ENCODE results near the gene CEP170. TPM values are rescaled to one million over a fixed set of nuclear protein-coding genes. Genes with fewer than 3 reads are reported as not detected.

The CEP170 gene
- total RNA-seq, 1 donor from 2014 or later, result 51.3 TPM

- no peaks in the 10 kb centered on the region for H3K27me3 ChIP-seq (ENCODE audit: low read depth)
- H3K27ac ChIP-seq (replicated peaks), result peak overlapping the region; percentile 40
- H3K4me1 ChIP-seq, result peaks cover 18% of the 10 kb centered on the region
- no peaks in the 10 kb centered on the region for H3K9me3 ChIP-seq (replicated peaks)
- H3K4me3 ChIP-seq, result no peak overlapping the region
- no peak for DNase-seq
- TF ChIP-seq, protein P1, sequence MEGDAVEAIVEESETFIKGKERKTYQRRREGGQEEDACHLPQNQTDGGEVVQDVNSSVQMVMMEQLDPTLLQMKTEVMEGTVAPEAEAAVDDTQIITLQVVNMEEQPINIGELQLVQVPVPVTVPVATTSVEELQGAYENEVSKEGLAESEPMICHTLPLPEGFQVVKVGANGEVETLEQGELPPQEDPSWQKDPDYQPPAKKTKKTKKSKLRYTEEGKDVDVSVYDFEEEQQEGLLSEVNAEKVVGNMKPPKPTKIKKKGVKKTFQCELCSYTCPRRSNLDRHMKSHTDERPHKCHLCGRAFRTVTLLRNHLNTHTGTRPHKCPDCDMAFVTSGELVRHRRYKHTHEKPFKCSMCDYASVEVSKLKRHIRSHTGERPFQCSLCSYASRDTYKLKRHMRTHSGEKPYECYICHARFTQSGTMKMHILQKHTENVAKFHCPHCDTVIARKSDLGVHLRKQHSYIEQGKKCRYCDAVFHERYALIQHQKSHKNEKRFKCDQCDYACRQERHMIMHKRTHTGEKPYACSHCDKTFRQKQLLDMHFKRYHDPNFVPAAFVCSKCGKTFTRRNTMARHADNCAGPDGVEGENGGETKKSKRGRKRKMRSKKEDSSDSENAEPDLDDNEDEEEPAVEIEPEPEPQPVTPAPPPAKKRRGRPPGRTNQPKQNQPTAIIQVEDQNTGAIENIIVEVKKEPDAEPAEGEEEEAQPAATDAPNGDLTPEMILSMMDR (IDR thresholded peaks at IDR 0.05; ENCODE audit: borderline replicate concordance), result no peak
- H3K36me3 ChIP-seq, result peaks cover 63% of the 10 kb centered on the region
- intact Hi-C loops (cut with micrococcal nuclease), result no loop called here
These were observed 31.5 kb upstream of the CEP170 start for GRCh38 chr1:243286409-243287122.

DNA sequence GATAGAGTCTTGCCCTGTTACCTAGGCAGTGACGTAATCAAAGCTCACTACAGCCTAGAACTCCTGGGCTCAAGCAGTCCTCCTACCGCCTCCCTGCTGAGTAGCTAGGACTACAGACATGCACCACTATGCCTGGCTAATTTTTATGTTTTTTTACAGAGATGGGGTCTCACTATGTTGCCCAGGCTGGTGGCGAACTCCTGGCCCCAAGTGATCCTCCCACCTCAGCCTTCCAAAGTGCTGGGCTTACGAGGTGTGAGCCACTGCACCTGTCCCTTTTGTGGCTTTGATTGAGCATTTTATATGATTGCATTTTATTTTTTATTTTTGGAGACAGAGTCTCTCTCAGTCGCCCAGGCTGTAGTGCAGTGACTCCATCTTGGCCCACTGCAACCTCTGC is 26.6 kb upstream of the CEP170 start:
- intact Hi-C loops (cut with micrococcal nuclease), result no loop called here
- Histone ChIP-seq H3K4me1 (peaks cover 5% of the 10 kb centered on the region), H3K9me3 (replicated peaks) (peaks cover 18% of the 10 kb centered on the region), H3K27me3 (ENCODE audit: low read depth) (no peaks in the 10 kb centered on the region), H3K4me3 (no peak overlapping the region), H3K36me3 (peaks cover 69% of the 10 kb centered on the region), H3K27ac (replicated peaks) (no peak overlapping the region)
- no peak for DNase-seq
- TF ChIP-seq, protein P1 (IDR thresholded peaks at IDR 0.05; ENCODE audit: borderline replicate concordance), result no peak

DNA sequence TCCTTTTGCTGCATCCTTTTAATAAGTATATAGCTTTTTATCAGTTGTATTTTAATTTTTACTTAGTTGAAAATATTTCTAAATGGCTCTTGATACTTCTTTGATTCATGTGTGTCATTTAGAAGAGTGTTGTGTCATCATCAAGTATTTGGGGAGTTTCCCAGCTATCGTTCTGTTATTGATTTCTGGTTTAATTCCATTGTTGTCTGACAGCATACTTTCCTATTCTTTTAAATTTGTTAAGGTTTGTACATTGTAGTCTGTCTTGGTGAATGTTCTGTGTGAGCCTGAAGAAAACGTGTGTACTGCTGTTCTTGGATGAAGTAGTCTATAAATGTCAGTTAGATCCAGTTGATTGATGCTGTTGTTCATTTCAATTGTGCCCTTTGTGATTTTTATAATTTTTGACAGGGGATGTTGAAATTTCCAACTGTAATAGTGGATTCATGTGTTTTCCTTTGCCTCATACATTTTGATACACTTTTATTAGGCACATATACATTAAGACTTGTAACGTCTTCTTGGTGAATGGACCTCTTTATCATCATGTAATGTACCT is 25.6 kb upstream of the CEP170 start:
- intact Hi-C loops (cut with micrococcal nuclease), result no loop called here
- Histone ChIP-seq H3K27me3 (ENCODE audit: low read depth) (no peaks in the 10 kb centered on the region), H3K4me3 (no peak overlapping the region), H3K36me3 (peaks cover 69% of the 10 kb centered on the region), H3K4me1 (no peaks in the 10 kb centered on the region), H3K27ac (replicated peaks) (no peak overlapping the region), H3K9me3 (replicated peaks) (peaks cover 19% of the 10 kb centered on the region)
- TF ChIP-seq, protein P1 (IDR thresholded peaks at IDR 0.05; ENCODE audit: borderline replicate concordance), result no peak
- DNase-seq, result no peak

DNA sequence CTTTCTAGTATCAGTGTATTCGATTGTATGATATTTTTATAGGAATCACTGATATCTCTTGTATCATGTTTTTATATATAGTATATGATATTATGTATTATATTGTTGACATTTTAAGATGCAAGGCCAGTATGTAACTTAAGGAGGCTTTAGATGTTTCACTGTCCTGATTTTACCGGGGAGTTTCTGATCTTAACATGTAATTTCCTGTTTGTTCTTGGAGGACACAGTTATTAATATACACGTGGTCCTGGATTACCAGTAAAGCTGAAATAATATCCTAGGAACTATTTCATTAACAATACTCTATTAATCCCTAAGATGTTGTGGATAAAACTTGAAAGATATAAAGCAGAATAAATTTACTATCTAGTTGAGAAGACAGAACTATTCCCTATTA is 20.2 kb upstream of the CEP170 start:
- Histone ChIP-seq H3K27me3 (ENCODE audit: low read depth) (no peaks in the 10 kb centered on the region), H3K36me3 (peaks cover 72% of the 10 kb centered on the region), H3K4me1 (peaks cover 4% of the 10 kb centered on the region), H3K27ac (replicated peaks) (no peak overlapping the region), H3K4me3 (no peak overlapping the region), H3K9me3 (replicated peaks) (peaks cover 19% of the 10 kb centered on the region)
- TF ChIP-seq, protein P1 (IDR thresholded peaks at IDR 0.05; ENCODE audit: borderline replicate concordance), result no peak
- intact Hi-C loops (cut with micrococcal nuclease), result no loop called here
- no peak for DNase-seq

GRCh38 chr1:243273945-243274344 is 18.9 kb upstream of the CEP170 start:
- Histone ChIP-seq H3K27ac (replicated peaks) (no peak overlapping the region), H3K27me3 (ENCODE audit: low read depth) (no peaks in the 10 kb centered on the region), H3K36me3 (peaks cover 65% of the 10 kb centered on the region), H3K4me3 (no peak overlapping the region), H3K4me1 (peaks cover 17% of the 10 kb centered on the region), H3K9me3 (replicated peaks) (peaks cover 19% of the 10 kb centered on the region)
- intact Hi-C loops (cut with micrococcal nuclease), result no loop called here
- DNase-seq, result no peak
- TF ChIP-seq, protein P1 (IDR thresholded peaks at IDR 0.05; ENCODE audit: borderline replicate concordance), result no peak

Data from left ventricle myocardium inferior (tissue), 1 donor.